NCI-H1436 treated with DMSO at 0.1 percent for 48 hours (cell line): ENCODE measurements around the gene DYNLT1.
"Not testable (repeated sequence)": the region's sequence is repeated elsewhere in the genome, so short reads cannot be mapped to it uniquely, and the experiment has no call there.

Experiments
- DNase-seq: peaks from one replicate; lab custom pipeline; 2025; lab: John Stamatoyannopoulos, UW

DYNLT1 gene

DNA sequence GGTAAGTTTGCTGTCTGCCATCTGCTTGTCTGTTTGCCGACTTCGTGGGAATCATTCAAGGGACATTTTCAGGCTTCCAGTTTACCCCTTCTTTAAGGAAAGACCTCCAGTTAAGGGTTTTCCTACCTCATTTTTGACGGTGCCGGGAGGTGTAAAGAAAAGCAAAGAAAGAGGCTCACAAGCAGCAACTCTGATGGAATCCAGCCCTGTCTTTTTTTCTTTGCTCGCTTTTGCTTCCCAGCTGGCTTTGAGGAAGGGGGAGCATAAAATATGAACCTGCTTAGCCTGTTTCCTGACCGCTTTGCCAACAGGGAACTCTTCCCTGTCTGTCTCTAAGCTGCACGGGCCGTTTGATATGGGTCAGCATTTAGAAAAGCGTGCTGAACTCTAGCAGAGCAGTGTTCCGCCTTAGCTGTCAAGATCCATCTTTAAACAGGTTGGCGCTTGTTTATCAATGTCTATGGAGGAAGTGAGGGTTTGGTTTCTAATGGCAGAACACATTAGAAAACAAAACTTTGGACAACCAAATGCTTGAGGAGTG, 19.2 kb upstream of the DYNLT1 start:
- no peak for DNase-seq

DNA sequence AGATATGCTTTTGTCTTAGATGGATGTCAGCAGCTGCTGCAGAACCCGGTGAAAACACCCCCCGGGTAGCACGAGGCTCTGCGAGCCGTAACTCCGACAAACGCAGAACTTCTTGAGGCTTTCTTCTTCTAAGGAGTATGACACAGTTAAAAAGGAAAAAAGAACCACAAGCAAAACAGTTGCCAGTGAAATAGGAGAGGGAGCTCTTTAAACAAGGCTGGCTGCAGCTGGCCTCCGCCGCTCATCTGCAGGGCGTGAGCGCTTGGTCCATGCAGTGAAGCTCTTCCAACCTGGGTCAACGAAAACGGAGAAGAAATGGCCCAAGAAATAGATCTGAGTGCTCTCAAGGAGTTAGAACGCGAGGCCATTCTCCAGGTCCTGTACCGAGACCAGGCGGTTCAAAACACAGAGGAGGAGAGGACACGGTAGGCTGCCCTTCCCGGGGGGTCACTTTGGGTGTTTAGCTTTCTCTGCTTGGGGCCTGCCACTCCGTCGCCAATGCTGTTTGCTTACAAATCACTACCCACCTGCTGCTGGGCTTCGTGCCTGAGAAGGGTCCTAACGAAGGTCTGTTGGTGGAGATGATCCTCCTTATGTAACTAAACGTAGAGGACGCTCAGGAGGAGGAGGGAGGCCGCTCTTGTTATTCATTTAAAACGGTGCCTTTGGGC, 18.5 kb upstream of the DYNLT1 start:
- no peak for DNase-seq

GRCh38 chr6:158662607-158662953, 18.0 kb upstream of the DYNLT1 start:
- no peak for DNase-seq

DNA sequence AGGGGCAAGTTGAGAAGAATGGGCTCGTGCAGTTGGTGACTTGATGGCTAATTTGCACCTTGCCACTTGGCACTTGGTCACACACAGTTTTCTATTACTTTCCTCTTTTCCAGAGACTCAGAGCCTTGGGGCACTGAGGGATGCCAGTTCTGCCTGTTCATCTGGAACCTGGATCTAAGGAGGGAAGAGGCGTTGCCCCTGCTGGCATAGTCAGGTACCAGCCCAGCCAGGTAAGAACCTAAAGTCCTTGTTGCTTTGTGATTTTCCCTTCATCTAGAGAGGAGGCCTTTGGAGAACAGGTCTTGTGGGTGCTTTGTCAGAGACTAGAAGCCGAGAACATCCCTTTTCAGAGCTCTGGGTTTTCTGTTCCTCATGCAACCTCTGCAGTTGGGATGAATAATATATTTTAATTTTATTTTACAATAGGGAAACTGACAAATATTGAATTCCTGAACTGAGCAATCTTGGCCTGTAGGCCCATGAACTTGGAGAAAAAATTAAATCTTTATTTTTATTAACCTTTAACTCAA, 16.7 kb upstream of the DYNLT1 start:
- DNase-seq, result no peak

- DNase-seq, result peak; percentile 33
Measured at GRCh38 chr6:158660333-158660754, 15.8 kb upstream of the DYNLT1 start.

DNA sequence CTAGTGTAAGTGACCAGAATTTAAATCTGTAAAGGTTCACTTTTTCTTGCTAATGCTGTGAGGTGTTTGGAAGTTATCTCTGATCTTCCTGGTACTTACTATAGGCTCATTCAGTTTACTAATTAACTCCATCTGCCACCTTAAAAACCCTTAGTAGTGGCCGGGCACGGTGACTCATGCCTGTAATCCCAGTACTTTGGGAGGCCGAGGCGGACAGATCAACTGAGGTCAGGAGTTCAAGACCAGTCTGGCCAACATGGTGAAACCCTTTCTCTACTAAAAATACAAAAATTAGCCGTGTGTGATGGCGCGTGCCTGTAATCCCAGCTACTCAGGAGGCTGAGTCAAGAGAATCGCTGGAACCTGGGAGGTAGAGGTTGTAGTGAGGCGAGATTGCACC, 12.4 kb upstream of the DYNLT1 start:
- DNase-seq, result not testable (repeated sequence)

- peak; percentile 66 for DNase-seq
Measured at GRCh38 chr6:158655569-158656450, 11.3 kb upstream of the DYNLT1 start.

DNA sequence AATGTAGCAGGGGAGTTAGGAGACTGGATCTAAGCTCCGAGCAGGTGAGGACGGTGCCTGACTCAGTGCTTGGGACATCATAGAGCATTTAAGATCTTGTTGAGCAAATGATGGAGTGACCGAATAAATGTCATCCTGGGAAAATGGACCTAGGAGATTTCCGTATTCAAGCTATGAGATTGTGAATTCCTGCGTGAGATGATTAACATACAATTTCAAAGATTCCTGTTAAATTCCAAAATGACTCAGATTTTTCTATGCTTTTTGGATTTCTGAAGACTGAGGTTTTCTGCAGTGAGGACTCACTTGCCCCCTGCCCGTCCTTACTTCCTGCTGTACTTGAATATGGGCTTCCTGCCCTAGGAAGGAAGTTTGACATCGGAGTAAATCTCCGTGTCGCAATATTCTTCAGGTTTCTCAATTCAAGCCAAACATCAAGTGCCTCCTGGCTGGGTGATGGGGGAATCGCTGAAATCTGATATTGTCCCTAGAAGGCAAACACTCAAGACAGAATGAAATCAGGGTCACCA, 10.5 kb upstream of the DYNLT1 start:
- no peak for DNase-seq

GRCh38 chr6:158654498-158654897, 10.0 kb upstream of the DYNLT1 start:
- no peak for DNase-seq

DNA sequence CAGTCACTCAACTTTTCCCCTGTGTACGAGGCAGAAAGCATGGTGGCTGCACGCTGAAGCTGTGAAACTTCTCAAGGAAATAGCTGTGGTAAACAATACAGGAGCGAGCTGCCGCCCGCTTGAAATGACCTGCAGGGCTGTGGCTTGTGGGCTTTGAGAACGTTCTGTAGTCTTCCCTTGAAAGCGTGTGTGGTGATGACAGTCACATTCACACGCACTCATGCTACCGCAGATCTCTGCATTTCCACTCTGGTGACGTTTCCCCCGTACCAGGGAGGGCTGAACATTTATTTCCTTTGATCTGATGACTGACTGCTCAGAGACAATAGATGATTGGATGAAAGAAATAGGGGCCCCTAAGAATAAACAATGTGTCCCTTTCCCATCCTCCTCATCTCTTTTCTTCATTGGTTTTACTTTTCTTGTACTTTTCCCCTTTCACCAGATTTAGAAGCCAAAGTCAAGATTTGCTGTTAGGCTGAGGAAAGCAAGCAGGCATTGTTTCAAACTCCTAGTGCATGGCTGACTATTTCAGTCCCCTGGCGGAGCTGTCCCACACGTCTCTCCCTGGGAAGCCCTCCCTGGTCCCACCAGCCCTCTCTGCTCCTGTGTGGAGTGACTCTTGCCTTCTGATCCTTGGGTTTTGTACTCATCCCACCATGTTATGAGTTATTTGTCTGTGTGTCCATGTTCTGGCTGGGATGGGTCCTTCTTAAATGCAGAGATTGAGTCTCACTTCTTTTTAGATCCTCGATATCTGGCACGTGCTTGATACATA, 9.2 kb upstream of the DYNLT1 start:
- no peak for DNase-seq

DNA sequence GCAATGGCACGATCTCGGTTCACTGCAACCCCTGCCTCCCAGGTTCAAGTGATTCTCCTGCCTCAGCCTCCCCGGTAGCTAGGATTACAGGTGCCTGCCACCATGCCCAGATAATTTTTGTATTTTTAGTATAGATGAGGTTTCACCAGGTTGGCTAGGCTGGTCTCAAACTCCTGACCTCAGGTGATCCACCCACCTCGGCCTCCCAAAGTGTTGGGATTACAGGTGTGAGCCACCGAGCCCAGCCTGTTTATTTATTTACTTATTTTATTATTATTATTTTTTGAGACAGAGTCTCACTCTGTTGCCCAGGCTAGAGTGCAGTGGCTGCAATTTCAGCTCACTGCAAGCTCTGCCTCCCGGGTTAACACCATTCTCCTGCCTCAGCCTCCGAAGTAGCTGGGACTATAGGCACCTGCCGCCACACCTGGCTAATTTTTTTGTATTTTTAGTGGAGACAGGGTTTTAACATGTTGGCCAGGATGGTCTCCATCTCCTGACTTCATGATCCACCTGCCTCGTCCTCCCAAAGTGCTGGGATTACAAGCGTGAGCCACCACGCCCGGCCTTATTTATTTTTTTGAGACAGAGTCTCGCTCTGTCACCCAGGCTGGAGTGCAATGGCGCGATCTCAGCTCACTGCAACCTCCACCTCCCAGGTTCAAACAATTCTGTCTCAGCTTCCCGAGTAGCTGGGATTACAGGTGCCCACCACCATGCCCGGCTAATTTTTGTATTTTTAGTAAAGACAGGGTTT, 7.6 kb upstream of the DYNLT1 start:
- not testable (repeated sequence) for DNase-seq

DNA sequence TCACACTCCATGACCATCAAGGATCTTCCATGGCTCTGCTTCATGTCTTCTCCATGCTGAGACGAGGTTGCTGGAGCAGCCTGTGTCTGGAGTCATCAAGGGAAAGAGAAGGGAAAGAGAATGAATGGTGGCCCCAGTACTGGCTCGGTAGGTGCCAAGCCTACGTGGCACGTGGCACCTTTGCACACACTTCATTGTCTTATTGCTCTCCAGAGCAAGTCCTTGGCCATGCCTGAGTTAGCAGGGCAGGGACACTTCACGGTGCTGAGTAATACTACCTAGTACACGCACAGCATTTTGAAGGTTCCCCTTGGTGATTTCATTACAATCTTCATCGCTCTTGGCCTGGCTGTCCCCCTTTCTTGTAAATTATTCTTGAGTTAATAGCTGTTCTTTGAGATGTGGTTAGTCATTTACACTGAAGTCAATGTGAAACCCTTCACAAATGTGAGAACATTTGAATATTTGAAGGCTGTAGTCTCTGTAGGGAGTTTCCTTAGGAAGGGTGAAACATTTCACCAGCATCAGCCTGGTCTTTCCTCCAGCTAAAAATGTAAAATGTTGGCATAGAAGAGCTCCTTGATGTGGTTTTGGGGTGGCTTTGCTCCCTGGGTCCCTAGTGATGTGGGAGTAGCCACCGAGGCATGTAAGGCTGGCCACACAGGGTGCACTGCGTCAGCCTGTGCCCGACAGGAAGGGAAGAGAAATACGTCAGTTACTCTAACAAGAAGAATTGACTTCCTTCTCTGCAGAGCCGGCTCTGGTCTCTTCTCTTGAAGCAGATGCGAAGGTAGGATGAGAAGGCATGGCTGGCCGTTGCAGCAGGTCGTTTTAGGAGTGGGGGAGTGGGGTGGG, 5.0 kb upstream of the DYNLT1 start, which contains the start of gene SYTL3:
SYTL3 (plus strand) TSS at position 766 of the 855 bp plus-strand sequence. CDS start 13,215 bp downstream, outside the sequence.
- DNase-seq, result no peak

- no peak for DNase-seq
Measured at GRCh38 chr6:158648682-158649131, 4.2 kb upstream of the DYNLT1 start.

- DNase-seq, result no peak
Measured at GRCh38 chr6:158647501-158647900, 3.0 kb upstream of the DYNLT1 start.

GRCh38 chr6:158646023-158646910, 1.7 kb upstream of the DYNLT1 start:
- DNase-seq, result no peak

- DNase-seq, result no peak
Measured at GRCh38 chr6:158645064-158646022, 800 bp upstream of the DYNLT1 start.

DNA sequence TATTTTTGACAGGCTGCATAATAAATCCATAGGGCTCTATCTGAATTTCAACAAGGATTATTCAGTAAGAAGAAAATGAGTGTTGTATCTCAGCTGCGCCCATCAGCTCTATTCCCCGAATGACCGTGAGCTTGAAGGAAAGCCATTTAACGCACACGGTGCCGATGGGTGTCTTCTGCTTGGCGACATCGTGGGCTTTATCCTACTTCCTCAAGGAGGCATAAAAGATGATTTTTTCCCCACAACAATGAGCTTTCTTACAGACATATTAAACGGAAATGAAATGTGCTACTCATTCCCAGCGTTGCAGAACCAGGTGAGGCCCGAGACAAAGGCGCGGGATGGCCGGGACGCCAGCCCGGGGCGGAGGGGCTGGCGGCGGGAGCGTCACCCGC, 710 bp downstream of the DYNLT1 start:
- DNase-seq, result no peak
